K562 (cell line): ENCODE data around the gene SAPCD1. TPM values are rescaled to one million over a fixed set of nuclear protein-coding genes. Genes with fewer than 3 reads are reported as not detected.

Source experiments
- ARNT ChIP-seq, 2 experiments: fragments of 450-650 bp; IDR thresholded peaks; 2 replicates each; pipeline ENCODE4 v1.6.1; 2016; ENCODE audit warnings: mild to moderate bottlenecking in 1 of 2
- ATF4 ChIP-seq: fragments of 450-650 bp; formaldehyde crosslinking; IDR thresholded peaks from 2 replicates; pipeline ENCODE4 v1.4.0; 2022; ENCODE audit warnings: mild to moderate bottlenecking, moderate library complexity
- CTBP1 ChIP-seq: fragments of 450-650 bp; IDR thresholded peaks from 2 replicates; pipeline ENCODE4 v1.6.1; 2016; ENCODE audit warnings: borderline replicate concordance
- CTCFL ChIP-seq: IDR thresholded peaks from 2 replicates; pipeline ENCODE4 v1.6.1; 2011; ENCODE audit warnings: borderline replicate concordance, low read depth, mild to moderate bottlenecking, moderate library complexity, low read length; ENCODE audit not compliant: insufficient read depth, poor library complexity, severe bottlenecking
- ID3 ChIP-seq, 2 experiments: fragments of 250-450 bp in 1 of 2; fragments of 450-650 bp in 1 of 2; sonication (Bioruptor Pico) in 1 of 2; IDR thresholded peaks; 2 replicates each; pipeline versions ENCODE4 v1.6.1 to v1.8.0; 2016 to 2021; ENCODE audit warnings: mild to moderate bottlenecking in 2 of 2, moderate library complexity in 2 of 2, missing compliant biosample characterization in 1 of 2, missing genetic modification characterization in 1 of 2
- IRF2 ChIP-seq: sonication (generic); formaldehyde crosslinking; IDR thresholded peaks from 2 replicates; pipeline ENCODE4 v1.8.1; 2022; ENCODE audit warnings: mild to moderate bottlenecking, missing genetic modification reagents
- MAFG ChIP-seq: fragments of 450-650 bp; conservative IDR thresholded peaks from 2 replicates; pipeline ENCODE4 v1.6.1; 2016; ENCODE audit warnings: missing genetic modification characterization, missing compliant biosample characterization
- MEF2A ChIP-seq: IDR thresholded peaks from 2 replicates; pipeline ENCODE4 v1.6.1; 2011; ENCODE audit warnings: low read depth, mild to moderate bottlenecking, low read length, moderate library complexity; ENCODE audit not compliant: control insufficient read depth
- MTA1 ChIP-seq: fragments of 450-650 bp; IDR thresholded peaks from 2 replicates; pipeline ENCODE4 v1.6.1; 2017; ENCODE audit warnings: borderline replicate concordance
- NR3C1 ChIP-seq: sonication (generic); formaldehyde crosslinking; IDR thresholded peaks from 2 replicates; pipeline ENCODE4 v1.8.1; 2022; ENCODE audit warnings: missing genetic modification reagents
- NR4A1 ChIP-seq, 2 experiments: fragments of 250-450 bp in 1 of 2; fragments of 450-650 bp in 1 of 2; sonication (Bioruptor Pico) in 1 of 2; IDR thresholded peaks; 2 replicates each; pipeline versions ENCODE4 v1.4.0 to v1.6.1; 2016 to 2020; ENCODE audit warnings: mild to moderate bottlenecking in 2 of 2, missing compliant biosample characterization in 1 of 2, missing genetic modification characterization in 1 of 2, moderate library complexity in 1 of 2
- POLR2H ChIP-seq: IDR thresholded peaks from 2 replicates; pipeline ENCODE4 v1.6.1; 2016; ENCODE audit warnings: missing genetic modification characterization, low read depth, mild to moderate bottlenecking, control low read depth, missing compliant biosample characterization, moderate library complexity
- RAD51 ChIP-seq: fragments of 450-650 bp; IDR thresholded peaks from 2 replicates; pipeline ENCODE4 v1.7.1; 2016; ENCODE audit warnings: low read depth, mild to moderate bottlenecking, borderline replicate concordance
- SMARCE1 ChIP-seq: fragments of 450-650 bp; IDR thresholded peaks from 2 replicates; pipeline ENCODE4 v1.7.1; 2016; ENCODE audit warnings: mild to moderate bottlenecking
- SREBF1 ChIP-seq: fragments of 150-350 bp; IDR thresholded peaks from 2 replicates; pipeline ENCODE4 v1.6.1; 2014; ENCODE audit warnings: antibody characterized with exemption, low read depth, low read length, borderline replicate concordance
- SREBF2 ChIP-seq: sonication (generic); formaldehyde crosslinking; IDR thresholded peaks from 2 replicates; pipeline ENCODE4 v1.4.0; 2020; ENCODE audit warnings: mild to moderate bottlenecking, missing genetic modification reagents
- TEAD1 ChIP-seq, 2 experiments: fragments of 450-650 bp in 1 of 2; sonication (generic) in 1 of 2; formaldehyde crosslinking; IDR thresholded peaks; 2 replicates each; pipeline versions ENCODE4 v1.4.0 to v1.8.0; 2020 to 2022; ENCODE audit warnings: mild to moderate bottlenecking in 2 of 2, missing genetic modification reagents in 1 of 2
- TRIM28 ChIP-seq: fragments of 450-650 bp; IDR thresholded peaks from 2 replicates; pipeline ENCODE4 v1.6.1; 2017
- ZFX ChIP-seq: sonication (generic); formaldehyde crosslinking; IDR thresholded peaks from 2 replicates; pipeline ENCODE4 v1.8.0; 2022; ENCODE audit warnings: mild to moderate bottlenecking, missing genetic modification reagents, moderate library complexity
- ZNF23 ChIP-seq: fragments of 250-450 bp; sonication (Bioruptor Pico); IDR thresholded peaks from 2 replicates; pipeline ENCODE4 v1.4.0; 2020; ENCODE audit warnings: mild to moderate bottlenecking
- ZNF445 ChIP-seq: fragments of 250-450 bp; sonication (Bioruptor Pico); IDR thresholded peaks from 2 replicates; pipeline ENCODE4 v1.4.0; 2020; ENCODE audit warnings: low read depth, mild to moderate bottlenecking, moderate library complexity
- ZNF584 ChIP-seq: fragments of 200-800 bp; sonication (Bioruptor generic); IDR thresholded peaks from 2 replicates; pipeline ENCODE4 v1.6.1; 2016; ENCODE audit warnings: low read depth, mild to moderate bottlenecking, missing genetic modification characterization, missing compliant biosample characterization
- ZNF717 ChIP-seq: fragments of 250-450 bp; sonication (Bioruptor Pico); IDR thresholded peaks from 2 replicates; pipeline ENCODE4 v1.5.0; 2021
- ZNF740 ChIP-seq, 3 experiments: fragments of 200-800 bp in 1 of 3; sonication (Bioruptor generic) in 1 of 3; sonication (generic) in 1 of 3; formaldehyde crosslinking in 1 of 3; IDR thresholded peaks; 2 replicates each; pipeline versions ENCODE4 v1.6.1 to v1.8.0; 2016 to 2022; ENCODE audit warnings: mild to moderate bottlenecking in 2 of 3, missing compliant biosample characterization in 2 of 3, missing genetic modification characterization in 2 of 3, missing genetic modification reagents in 1 of 3
- polyA plus RNA-seq, 8 experiments: library from polyadenylated mRNA; depleted of rRNA in 4 of 8; stranded (reverse) in 5 of 8; unstranded in 3 of 8; fragments of >200 nt; fragmentation: Nextera tagmentation in 2 of 8; fragmentation: Illumina TruSeq in 1 of 8; extraction: Ambion mirVana in 2 of 8; extraction: Trizol in 1 of 8; gene quantifications; 2 replicates each; pipeline versions ENCODE4 v1.2.1 to v1.2.3, GENCODE V29; 2011 to 2014; ENCODE audit warnings: inconsistent platforms in 1 of 8, missing spikeins in 1 of 8
- total RNA-seq, 7 experiments: library from RNA; depleted of rRNA in 6 of 7; stranded (reverse); fragments of >200 nt in 6 of 7; fragmentation: Illumina TruSeq in 2 of 7; extraction: Trizol in 2 of 7; gene quantifications; 2 replicates each; pipeline versions ENCODE4 v1.2.1 to v1.2.3, GENCODE V29; 2011 to 2021; ENCODE audit warnings: low replicate concordance in 1 of 7

Gene SAPCD1
- total and polyA plus RNA-seq, 9 of the 15 experiments (the other 6 are each of a cell fraction or from before 2014, with no cell fraction given) = 2.6 to 30.2 (median 7.4) TPM

GRCh38 chr6:31717499-31718222 is 44.8 kb upstream of the SAPCD1 start (continued):
- TF ChIP-seq ID3 (CRISPR knock-in tag; IDR thresholded peaks at IDR 0.05) (no peak), ID3 (tag; IDR thresholded peaks at IDR 0.05) (0 out of 2 replicates have a peak, but pooled peaks have one; percentile 14), SMARCE1 (peak; percentile 90), CTBP1 (peak; percentile 84), ZNF445 (CRISPR knock-in tag) (no peak), ARNT (IDR thresholded peaks at IDR 0.05) (no peak), ZNF717 (CRISPR knock-in tag) (no peak), IRF2 (CRISPR knock-in tag) (no peak), MEF2A (no peak), NR4A1 (CRISPR knock-in tag; IDR thresholded peaks at IDR 0.05) (no peak), NR4A1 (tag; IDR thresholded peaks at IDR 0.05) (no peak), ZNF23 (CRISPR knock-in tag) (no peak), SREBF1 (no peak), MAFG (tag) (no peak), ATF4 (CRISPR knock-in tag) (no peak), NR3C1 (CRISPR knock-in tag) (no peak), TRIM28 (no peak), ZFX (CRISPR knock-in tag) (no peak), RAD51 (no peak), CTCFL (peak; percentile 92), ZNF740 (CRISPR knock-in tag; IDR thresholded peaks at IDR 0.05) (peak; percentile 35; the same call in 1 of the 2 replicates), ZNF740 (tag; IDR thresholded peaks at IDR 0.05) (no peak), SREBF2 (no peak), MTA1 (peak; percentile 95), ZNF584 (CRISPR knock-in tag) (no peak), POLR2H (tag) (no peak), TEAD1 (CRISPR knock-in tag; IDR thresholded peaks at IDR 0.05) (no peak)
